Activated T-cell treated with anti-CD3 and anti-CD28 coated beads for 4 hours (primary cell): ENCODE data around the gene TWIST2.

Experiments used
- DNase-seq: peaks from one replicate; pipeline ENCODE4 v3.0.0-alpha.2; 2020

The TWIST2 gene

GRCh38 chr2:238847841-238848690 is at the start of gene TWIST2:
Gene TWIST2, plus strand, starts transcription at chr2:238848085. Its CDS starts 131 bp downstream, at chr2:238848216.
- no peak for DNase-seq

DNA sequence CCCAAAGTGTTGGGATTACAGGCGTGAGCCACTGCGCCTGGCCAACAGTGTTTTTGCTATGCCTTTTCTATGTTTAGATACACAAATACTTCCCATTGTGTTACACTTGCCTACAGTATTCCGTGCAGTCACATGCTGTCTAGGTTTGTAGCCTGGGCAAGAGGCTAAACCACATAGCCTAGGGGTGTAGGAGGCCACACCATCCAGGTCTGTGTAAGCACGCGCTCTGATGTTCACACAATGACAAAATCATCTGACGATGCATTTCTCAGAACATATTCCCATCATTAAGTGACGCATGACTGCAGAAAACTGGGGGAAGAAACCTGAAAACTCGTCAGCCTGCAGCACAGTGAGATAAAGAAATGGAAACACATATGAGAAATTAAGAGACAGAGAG is 46.1 kb upstream of the TWIST2 start:
- DNase-seq = no peak

GRCh38 chr2:238802957-238803356 is 44.9 kb upstream of the TWIST2 start:
- no peak for DNase-seq

- DNase-seq = no peak
Observed at GRCh38 chr2:238803996-238804870, 43.7 kb upstream of the TWIST2 start.

DNA sequence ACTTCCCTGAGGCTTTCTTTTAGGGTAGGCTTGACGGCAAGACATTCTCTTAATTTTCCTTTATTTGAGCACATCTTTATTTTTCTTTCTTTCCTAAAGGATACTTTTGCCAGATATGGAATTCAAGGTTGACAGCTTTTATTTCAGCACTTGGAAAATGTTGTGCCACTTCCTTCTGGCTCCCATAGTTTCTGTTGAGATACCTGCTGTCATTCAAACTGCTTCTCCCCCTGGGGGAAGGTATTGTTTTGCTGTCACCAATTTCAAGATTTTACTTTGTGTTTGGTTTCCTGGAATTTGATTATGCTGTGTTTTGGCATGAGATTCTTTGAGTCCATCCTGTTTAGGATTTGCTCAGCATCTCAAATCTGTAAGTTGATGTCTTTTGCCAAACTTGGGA is 39.1 kb upstream of the TWIST2 start:
- DNase-seq = no peak

DNA sequence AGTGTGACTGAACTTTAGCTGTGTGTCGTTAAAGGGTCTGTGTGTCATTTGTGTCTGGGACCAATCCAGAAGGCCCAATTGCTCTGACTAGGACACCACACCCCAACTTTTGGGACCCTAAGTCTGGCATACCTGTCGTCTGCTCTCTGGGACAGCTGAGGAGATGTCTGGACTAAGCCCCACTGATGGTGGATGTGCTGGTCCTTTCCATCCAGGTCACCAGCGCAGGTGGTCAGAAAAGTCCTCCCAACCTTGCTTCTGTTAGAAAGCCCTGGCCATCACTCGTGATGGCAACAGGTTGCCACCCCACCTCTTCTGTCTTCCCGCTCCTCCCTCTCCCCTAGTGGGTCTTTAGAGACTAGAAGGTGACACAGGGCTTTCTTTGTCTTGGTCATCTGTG is 37.6 kb upstream of the TWIST2 start:
- DNase-seq = no peak

DNA sequence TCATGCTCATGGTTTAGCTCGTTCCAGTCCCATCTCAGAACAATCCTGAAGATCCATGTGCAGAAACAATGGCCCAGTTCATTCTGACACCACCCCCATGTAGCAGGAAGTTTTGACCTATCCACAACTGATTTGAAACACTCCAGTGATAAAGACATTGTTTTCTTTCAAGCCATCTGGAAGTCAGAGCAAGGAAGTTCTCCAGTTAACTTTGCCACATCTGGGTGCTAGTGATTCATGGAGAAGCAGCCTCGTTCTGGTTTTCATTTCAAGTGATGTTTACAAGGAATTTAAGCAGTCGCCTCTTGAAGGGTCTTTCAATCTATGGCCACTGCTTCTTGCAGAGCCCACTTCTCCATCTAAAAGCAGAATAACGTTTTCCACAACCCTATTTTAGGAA is 36.6 kb upstream of the TWIST2 start:
- DNase-seq = no peak

DNA sequence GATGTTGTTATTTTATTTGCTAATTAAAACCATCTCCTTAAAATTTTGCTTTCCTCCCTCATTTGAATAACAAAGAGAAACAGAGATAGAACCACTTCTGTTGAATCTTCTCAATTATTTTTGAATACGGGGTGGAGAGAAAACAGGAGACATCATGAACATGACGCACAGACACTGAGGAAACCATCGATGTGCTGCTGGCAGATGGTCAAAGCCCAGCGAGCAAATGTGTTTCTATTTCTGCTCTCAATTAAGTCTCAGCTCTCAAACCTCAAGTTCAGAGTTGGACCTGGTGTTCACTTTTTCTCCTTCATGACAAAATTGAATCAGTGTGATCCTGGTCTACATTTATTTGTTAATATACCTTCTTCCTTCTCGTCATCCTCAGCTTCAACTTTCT is 36.1 kb upstream of the TWIST2 start:
- no peak for DNase-seq

- no peak for DNase-seq
Observed at GRCh38 chr2:238813109-238813508, 34.8 kb upstream of the TWIST2 start.

DNA sequence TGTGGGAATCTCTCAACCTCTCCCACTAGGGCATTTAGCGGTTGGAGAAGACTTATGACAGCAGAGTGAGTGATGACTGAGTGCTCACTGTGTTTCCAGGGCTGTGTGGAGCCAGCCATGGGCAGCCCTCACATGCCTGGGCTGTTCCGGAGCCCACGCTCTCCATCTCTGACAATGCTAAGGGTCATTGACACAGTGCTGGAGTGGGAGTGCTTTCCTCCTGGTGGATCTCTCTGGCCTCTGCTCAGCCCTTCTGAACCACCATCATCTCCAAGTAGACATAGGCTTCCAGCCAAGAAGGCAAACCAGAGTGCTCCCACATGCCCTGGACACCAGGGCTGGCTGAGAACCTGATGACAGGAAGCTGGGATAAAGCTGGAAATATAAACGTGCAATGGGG is 33.1 kb upstream of the TWIST2 start:
- DNase-seq = no peak

DNA sequence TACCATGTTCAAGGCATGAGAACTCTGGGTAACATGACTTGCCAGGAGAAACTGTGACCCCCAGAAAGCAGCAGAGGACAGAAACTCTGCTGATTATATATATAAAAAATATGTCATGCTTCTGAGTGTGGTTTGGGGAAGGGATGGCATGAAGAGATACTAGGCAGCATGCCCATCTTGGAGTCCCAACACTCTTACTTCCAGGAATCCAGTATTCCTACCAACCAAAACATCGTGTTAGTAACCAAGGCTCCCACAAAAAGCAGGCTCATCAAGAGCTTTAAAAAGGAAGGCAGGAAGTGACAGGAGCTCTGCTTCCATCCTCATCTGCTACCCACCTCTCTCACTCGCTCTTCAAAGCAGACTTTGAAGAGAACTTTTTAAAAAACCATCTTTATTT is 31.6 kb upstream of the TWIST2 start:
- no peak for DNase-seq

DNA sequence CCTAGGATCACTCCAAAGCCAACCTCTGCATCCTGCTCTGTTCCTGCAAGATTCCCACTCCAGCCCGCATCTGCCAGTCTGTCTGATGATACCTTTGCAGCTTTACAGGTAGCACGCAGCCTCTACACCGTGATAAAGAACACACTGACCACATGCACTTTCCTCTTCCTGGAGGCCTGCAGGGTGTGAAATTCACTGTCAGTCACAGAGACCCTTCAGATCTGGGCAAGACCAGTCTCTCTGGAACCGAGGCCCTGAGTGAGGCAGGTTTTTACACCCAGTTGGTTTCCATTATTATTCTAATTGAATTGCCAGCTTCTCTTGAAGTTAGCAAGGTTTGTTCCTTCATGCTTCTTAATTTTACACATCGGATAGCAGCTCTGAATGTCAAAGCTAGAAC is 30.5 kb upstream of the TWIST2 start:
- no peak for DNase-seq

- DNase-seq = no peak
Observed at GRCh38 chr2:238817891-238818290, 30.0 kb upstream of the TWIST2 start.

DNA sequence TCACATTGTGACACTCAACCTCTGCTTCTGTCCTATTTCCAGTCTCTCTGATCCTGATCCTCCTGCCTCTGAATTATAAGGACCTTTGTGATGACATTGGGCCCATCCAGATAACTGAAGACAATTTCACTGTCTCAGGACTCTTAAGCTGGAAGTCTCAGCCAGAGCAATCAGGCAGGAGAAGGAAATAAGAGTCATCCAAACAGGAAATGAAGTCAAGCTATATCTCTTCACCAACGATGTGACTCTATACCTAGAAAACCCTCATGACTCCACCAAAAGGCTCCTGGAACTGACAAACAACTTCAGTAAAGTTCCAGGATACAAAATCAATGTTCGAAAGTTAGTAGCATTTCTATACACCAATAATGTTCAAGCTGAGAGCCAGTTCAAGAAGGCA is 29.3 kb upstream of the TWIST2 start:
- DNase-seq = no peak

DNA sequence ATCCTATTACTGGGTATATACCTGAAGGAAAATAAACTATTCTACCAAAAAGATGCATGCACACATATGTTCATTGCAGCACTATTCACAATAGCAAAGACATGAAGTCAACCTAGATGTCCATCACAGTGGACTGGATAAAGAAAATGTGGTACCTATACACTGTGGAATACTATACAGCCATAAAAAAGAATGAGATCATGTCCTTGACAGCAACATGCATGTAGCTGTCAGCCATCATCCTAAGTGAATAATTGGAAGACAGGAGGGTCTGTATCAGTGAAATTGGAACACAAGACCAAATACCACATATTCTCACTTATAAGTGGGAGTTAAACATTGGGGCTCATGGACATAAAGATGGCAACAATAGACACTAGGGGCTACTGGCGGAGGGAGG is 27.7 kb upstream of the TWIST2 start:
- DNase-seq = no peak

GRCh38 chr2:238820916-238821315 is 27.0 kb upstream of the TWIST2 start:
- DNase-seq = no peak

DNA sequence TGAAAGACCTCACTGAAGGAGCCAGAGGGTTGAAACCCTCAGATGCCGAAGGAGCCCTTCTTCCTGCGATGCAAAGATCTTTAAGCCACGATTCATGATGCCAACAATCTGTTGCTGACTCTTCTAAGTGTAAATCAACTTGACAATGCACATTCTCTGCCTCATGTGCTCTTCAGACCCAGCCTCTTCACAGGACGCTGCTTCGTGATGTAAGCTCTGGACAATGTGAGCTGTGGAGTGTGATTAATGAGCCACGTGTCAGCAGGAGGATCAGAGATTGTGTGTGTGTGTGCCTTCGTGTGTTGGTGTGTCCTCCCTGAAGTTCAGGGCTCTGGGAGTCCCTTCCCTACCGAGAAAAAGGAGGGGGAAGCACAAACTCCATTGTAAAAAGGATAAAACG is 26.5 kb upstream of the TWIST2 start:
- DNase-seq = no peak

DNA sequence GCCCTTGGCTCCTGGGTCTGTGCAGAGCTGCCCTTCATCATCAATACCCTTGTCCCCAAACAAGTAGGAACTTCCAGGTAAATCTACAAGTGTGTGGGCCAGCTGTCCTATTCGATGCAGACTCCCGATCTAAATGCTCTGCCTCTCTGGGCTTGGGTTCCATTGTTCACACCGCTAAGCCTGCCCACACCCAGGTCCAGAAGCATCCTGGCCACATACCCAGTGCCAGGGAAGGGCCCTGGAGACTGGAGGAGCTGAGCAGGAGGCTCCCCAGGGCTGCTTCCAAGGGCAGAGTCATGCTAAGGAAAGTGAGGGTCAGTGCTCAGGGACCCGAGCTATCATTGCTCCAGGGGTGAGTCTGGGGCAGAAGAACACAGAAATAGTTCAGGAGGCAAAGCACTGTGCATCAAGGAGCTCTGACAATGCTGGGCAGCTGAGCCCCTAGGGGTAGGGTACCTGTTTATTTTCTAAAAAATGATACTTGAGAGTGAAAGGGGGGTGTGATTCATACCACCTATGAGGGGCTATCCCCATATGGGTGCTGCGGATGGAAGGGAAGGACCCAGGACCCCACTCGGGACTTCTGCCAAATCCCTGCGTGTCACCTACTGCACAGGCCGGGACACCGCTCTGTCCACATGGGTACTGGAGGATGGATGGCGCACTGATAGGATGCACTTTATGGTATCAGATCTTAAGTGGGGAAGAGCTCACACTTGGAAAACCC is 25.8 kb upstream of the TWIST2 start:
- DNase-seq = no peak

DNA sequence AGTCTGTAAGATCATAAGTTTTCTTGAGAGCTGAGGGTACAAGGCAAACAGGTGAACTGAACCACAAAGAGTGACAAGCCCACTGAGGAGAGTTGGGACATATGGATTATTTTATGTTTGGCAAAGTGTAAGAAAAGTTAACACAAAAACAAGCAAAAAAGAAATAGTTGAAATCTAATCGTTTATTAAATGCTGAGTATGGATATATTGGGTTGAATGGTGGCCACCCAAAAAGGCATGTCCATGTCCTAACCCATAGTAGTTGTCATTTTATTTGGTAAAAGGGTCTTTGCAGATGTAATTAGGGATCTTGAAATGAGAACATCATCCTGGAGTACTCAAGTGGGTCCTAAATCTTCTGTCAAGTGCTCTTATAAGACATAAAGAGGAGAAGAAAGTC is 24.9 kb upstream of the TWIST2 start:
- no peak for DNase-seq

DNA sequence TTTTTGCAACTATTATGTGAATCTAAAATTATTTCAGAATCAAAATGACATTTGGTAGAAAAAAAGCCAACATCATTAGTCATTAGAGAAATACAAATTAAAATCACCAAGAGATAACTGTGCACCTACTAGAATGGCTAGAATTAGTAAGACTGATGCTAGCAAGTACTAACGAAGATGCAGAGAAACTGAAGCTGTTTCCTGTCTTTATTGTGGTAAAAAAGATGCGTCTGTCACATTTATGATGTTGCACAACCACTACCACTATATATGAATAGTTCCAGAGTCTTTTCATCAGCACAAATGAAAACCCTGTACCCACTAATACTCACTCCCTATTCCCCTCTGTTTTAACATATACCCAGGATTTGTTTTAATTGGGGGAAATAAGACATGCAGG is 16.7 kb upstream of the TWIST2 start:
- DNase-seq = no peak

DNA sequence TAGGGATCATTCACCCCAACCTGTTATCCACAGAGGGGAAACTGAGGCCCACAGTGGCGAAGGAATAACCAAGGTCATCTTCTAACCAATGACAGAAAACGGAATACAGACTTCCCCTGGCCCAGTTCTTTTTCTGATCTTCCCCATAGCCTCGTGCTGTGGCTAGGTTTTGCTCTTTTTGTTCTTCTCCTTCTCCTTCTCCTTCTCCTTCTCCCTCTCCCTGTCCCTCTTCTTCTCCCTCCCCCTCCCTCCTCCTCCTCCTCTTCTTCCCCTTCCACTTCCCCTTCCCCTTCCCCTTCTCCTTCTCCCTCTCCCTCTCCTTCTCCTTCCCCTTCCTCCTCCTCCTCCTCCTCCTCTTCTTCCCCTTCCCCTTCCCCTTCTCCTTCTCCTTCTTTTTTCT is 12.9 kb upstream of the TWIST2 start:
- DNase-seq = no peak

- DNase-seq = no peak
Observed at GRCh38 chr2:238835726-238836301, 12.1 kb upstream of the TWIST2 start.

GRCh38 chr2:238838786-238839327 is 9.0 kb upstream of the TWIST2 start:
- no peak for DNase-seq
